GM18873 (cell line): ENCODE measurements around the gene SPRR3.
"Not testable (repeated sequence)": the region's sequence is repeated elsewhere in the genome, so short reads cannot be mapped to it uniquely, and the experiment has no call there.

Experiments
- ATAC-seq: cut with Tn5 transposase; IDR thresholded peaks from one replicate; pipeline ENCODE4 v1.9.1; 2021; ENCODE audit warnings: mild to moderate bottlenecking, moderate library complexity, moderate number of reproducible peaks; ENCODE audit not compliant: unreplicated experiment, low FRiP score

The SPRR3 gene

GRCh38 chr1:152982076-152982475 lies 19.5 kb upstream of the SPRR3 start:
- ATAC-seq, result no peak

GRCh38 chr1:152983234-152983633 lies 18.3 kb upstream of the SPRR3 start:
- ATAC-seq, result no peak

- no peak for ATAC-seq
These were observed 17.8 kb upstream of the SPRR3 start, which contains the start of gene SPRR1A for GRCh38 chr1:152983743-152984142. SPRR1A (plus strand) TSS chr1:152984081; CDS start chr1:152985231, 1,150 bp downstream.

GRCh38 chr1:152986578-152986977 lies 15.0 kb upstream of the SPRR3 start:
- no peak for ATAC-seq

GRCh38 chr1:152993186-152993585 lies 8.4 kb upstream of the SPRR3 start:
- ATAC-seq, result no peak

- no peak for ATAC-seq
These were observed 5.7 kb upstream of the SPRR3 start for GRCh38 chr1:152995842-152996241.

GRCh38 chr1:152996633-152997400 lies 4.7 kb upstream of the SPRR3 start:
- no peak for ATAC-seq

- no peak for ATAC-seq
These were observed 3.6 kb upstream of the SPRR3 start for GRCh38 chr1:152997901-152998300.

- no peak for ATAC-seq
These were observed 3.1 kb upstream of the SPRR3 start for GRCh38 chr1:152998476-152998875.

GRCh38 chr1:152999818-153000217 lies 1.7 kb upstream of the SPRR3 start:
- no peak for ATAC-seq

- ATAC-seq, result no peak
These were observed 1.3 kb upstream of the SPRR3 start for GRCh38 chr1:153000294-153000693.

- not testable (repeated sequence) for ATAC-seq
These were observed 9.7 kb downstream of the SPRR3 start for GRCh38 chr1:153011235-153011758.

- ATAC-seq, result not testable (repeated sequence)
These were observed 20.3 kb downstream of the SPRR3 start for GRCh38 chr1:153021829-153022228.

- ATAC-seq, result not testable (repeated sequence)
These were observed 20.8 kb downstream of the SPRR3 start for GRCh38 chr1:153022340-153022739.

- no peak for ATAC-seq
These were observed 21.6 kb downstream of the SPRR3 start for GRCh38 chr1:153023109-153023508.

- no peak for ATAC-seq
These were observed 22.9 kb downstream of the SPRR3 start for GRCh38 chr1:153024413-153024812.

- no peak for ATAC-seq
These were observed 24.2 kb downstream of the SPRR3 start for GRCh38 chr1:153025797-153026196.

GRCh38 chr1:153028766-153029165 lies 27.2 kb downstream of the SPRR3 start:
- no peak for ATAC-seq

GRCh38 chr1:153030895-153031294 lies 29.3 kb downstream of the SPRR3 start, which contains the start of gene SPRR1B:
SPRR1B (plus strand) TSS chr1:153031203; CDS start chr1:153032346, 1,143 bp downstream.
- ATAC-seq, result no peak

- ATAC-seq, result no peak
These were observed 30.5 kb downstream of the SPRR3 start for GRCh38 chr1:153032073-153032472.

GRCh38 chr1:153032677-153033308 lies 31.2 kb downstream of the SPRR3 start:
- no peak for ATAC-seq

- ATAC-seq, result no peak
These were observed 33.7 kb downstream of the SPRR3 start for GRCh38 chr1:153035211-153035610.
